ENCODE results near the gene ARHGEF37. TPM values are rescaled to one million over a fixed set of nuclear protein-coding genes. Genes with fewer than 3 reads are reported as not detected.

The ARHGEF37 gene
- total and polyA plus RNA-seq, 4 donors = 0.71 to 6.1 (median 2.7) TPM

DNA sequence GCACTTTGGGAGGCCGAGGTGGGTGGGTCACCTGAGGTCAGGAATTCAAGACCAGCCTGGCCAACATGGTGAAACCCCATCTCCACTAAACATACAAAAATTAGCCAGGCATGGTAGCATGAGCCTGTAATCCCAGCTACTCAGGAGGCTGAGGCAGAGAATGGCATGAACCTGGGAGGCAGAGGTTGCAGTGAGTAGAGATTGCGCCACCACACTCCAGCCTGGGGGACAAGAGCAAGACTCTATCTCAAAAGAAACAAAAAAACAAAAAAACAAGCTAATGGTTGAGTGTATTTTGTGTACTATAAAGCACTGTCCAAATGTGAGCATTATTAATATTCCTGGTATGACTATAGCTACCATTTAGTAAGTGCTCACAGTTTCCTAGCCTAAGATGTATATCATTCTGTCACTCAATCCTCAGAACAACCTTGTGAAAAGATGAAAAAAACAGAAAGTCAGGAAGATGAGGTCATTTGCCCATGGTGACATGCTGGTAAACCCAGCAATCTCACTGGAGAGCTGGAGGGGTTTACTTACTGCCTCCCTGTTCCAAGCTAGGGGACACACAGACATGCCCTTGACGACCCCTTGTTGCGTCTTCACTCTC lies 27.7 kb downstream of the ARHGEF37 start:
- TF ChIP-seq FOXA1 (IDR thresholded peaks at IDR 0.05) (no peak), RXRA (IDR thresholded peaks at IDR 0.05) (no peak), FOXA2 (IDR thresholded peaks at IDR 0.05) (no peak), TAF1 (conservative IDR thresholded peaks at IDR 0.05) (no peak), EGR1 (IDR thresholded peaks at IDR 0.05; ENCODE audit: low read depth in 2 of 2) (no peak), SP1 (IDR thresholded peaks at IDR 0.05) (no peak), NR2F2 (IDR thresholded peaks at IDR 0.05) (no peak), YY1 (IDR thresholded peaks at IDR 0.05) (no peak), GABPA (IDR thresholded peaks at IDR 0.05 in 1 of 2, conservative IDR thresholded peaks at IDR 0.05 in 1 of 2) (no peak), HNF4G (IDR thresholded peaks at IDR 0.05) (no peak), JUND (IDR thresholded peaks at IDR 0.05) (no peak), RAD21 (IDR thresholded peaks at IDR 0.05) (no peak), HNF4A (conservative IDR thresholded peaks at IDR 0.05) (no peak)
- TF ChIP-seq, protein P1, sequence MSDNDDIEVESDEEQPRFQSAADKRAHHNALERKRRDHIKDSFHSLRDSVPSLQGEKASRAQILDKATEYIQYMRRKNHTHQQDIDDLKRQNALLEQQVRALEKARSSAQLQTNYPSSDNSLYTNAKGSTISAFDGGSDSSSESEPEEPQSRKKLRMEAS (IDR thresholded peaks at IDR 0.05) = no peak
- TF ChIP-seq, protein P2, sequence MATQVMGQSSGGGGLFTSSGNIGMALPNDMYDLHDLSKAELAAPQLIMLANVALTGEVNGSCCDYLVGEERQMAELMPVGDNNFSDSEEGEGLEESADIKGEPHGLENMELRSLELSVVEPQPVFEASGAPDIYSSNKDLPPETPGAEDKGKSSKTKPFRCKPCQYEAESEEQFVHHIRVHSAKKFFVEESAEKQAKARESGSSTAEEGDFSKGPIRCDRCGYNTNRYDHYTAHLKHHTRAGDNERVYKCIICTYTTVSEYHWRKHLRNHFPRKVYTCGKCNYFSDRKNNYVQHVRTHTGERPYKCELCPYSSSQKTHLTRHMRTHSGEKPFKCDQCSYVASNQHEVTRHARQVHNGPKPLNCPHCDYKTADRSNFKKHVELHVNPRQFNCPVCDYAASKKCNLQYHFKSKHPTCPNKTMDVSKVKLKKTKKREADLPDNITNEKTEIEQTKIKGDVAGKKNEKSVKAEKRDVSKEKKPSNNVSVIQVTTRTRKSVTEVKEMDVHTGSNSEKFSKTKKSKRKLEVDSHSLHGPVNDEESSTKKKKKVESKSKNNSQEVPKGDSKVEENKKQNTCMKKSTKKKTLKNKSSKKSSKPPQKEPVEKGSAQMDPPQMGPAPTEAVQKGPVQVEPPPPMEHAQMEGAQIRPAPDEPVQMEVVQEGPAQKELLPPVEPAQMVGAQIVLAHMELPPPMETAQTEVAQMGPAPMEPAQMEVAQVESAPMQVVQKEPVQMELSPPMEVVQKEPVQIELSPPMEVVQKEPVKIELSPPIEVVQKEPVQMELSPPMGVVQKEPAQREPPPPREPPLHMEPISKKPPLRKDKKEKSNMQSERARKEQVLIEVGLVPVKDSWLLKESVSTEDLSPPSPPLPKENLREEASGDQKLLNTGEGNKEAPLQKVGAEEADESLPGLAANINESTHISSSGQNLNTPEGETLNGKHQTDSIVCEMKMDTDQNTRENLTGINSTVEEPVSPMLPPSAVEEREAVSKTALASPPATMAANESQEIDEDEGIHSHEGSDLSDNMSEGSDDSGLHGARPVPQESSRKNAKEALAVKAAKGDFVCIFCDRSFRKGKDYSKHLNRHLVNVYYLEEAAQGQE (IDR thresholded peaks at IDR 0.05) = no peak
- TF ChIP-seq, protein P3, sequence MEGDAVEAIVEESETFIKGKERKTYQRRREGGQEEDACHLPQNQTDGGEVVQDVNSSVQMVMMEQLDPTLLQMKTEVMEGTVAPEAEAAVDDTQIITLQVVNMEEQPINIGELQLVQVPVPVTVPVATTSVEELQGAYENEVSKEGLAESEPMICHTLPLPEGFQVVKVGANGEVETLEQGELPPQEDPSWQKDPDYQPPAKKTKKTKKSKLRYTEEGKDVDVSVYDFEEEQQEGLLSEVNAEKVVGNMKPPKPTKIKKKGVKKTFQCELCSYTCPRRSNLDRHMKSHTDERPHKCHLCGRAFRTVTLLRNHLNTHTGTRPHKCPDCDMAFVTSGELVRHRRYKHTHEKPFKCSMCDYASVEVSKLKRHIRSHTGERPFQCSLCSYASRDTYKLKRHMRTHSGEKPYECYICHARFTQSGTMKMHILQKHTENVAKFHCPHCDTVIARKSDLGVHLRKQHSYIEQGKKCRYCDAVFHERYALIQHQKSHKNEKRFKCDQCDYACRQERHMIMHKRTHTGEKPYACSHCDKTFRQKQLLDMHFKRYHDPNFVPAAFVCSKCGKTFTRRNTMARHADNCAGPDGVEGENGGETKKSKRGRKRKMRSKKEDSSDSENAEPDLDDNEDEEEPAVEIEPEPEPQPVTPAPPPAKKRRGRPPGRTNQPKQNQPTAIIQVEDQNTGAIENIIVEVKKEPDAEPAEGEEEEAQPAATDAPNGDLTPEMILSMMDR (IDR thresholded peaks at IDR 0.05; ENCODE audit: low read depth, low read length, missing input control) = no peak
- TF ChIP-seq, protein P4, sequence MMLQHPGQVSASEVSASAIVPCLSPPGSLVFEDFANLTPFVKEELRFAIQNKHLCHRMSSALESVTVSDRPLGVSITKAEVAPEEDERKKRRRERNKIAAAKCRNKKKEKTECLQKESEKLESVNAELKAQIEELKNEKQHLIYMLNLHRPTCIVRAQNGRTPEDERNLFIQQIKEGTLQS (IDR thresholded peaks at IDR 0.05) = no peak
- TF ChIP-seq, protein P5, sequence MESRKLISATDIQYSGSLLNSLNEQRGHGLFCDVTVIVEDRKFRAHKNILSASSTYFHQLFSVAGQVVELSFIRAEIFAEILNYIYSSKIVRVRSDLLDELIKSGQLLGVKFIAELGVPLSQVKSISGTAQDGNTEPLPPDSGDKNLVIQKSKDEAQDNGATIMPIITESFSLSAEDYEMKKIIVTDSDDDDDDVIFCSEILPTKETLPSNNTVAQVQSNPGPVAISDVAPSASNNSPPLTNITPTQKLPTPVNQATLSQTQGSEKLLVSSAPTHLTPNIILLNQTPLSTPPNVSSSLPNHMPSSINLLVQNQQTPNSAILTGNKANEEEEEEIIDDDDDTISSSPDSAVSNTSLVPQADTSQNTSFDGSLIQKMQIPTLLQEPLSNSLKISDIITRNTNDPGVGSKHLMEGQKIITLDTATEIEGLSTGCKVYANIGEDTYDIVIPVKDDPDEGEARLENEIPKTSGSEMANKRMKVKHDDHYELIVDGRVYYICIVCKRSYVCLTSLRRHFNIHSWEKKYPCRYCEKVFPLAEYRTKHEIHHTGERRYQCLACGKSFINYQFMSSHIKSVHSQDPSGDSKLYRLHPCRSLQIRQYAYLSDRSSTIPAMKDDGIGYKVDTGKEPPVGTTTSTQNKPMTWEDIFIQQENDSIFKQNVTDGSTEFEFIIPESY (IDR thresholded peaks at IDR 0.05) = no peak
- Histone ChIP-seq H3K27ac (ENCODE audit: low read depth in 1 of 2, low read length in 2 of 2) (no peak overlapping the region), H3K4me1 (ENCODE audit: control insufficient read depth in 4 of 4, insufficient read depth in 4 of 4, low read length in 3 of 4) (peaks cover 0 to 12% (median 5%) of the 10 kb centered on the region in 4 donors), H3K4me3 (ENCODE audit: low read depth in 1 of 3, low read length in 3 of 3) (no peak overlapping the region), H3K27me3 (ENCODE audit: control insufficient read depth in 4 of 4, insufficient read depth in 4 of 4, low read length in 3 of 4) (no peaks in the 10 kb centered on the region), H3K36me3 (ENCODE audit: control insufficient read depth in 4 of 4, insufficient read depth in 3 of 4, low read depth in 1 of 4, low read length in 3 of 4) (no peaks in the 10 kb centered on the region), H3K9me3 (ENCODE audit: control insufficient read depth in 4 of 4, low read length in 3 of 4) (no peaks in the 10 kb centered on the region), H3K9ac (ENCODE audit: low read depth in 1 of 2, low read length in 2 of 2) (no peak overlapping the region)
- 95% methylated on average over 4 of the region's 4 CpGs for WGBS
- DNase-seq (ENCODE audit: low spot score) = no peak

Measured in liver (tissue), 9 donors.